Measurements from ENCODE around the gene DMBT1.

Gene DMBT1

GRCh38 chr10:122646511-122647382 lies 86.2 kb downstream of the DMBT1 start:
- no peak for DNase-seq (ENCODE audit: low read depth in 2 of 2)

GRCh38 chr10:122647383-122647968 lies 86.9 kb downstream of the DMBT1 start:
- no peak for DNase-seq (ENCODE audit: low read depth in 2 of 2)

GRCh38 chr10:122648599-122649428 lies 88.3 kb downstream of the DMBT1 start:
- DNase-seq (ENCODE audit: low read depth in 2 of 2) = no peak

- no peak for DNase-seq (ENCODE audit: low read depth in 2 of 2)
These were observed 89.3 kb downstream of the DMBT1 start for GRCh38 chr10:122649903-122650302.

- no peak for DNase-seq (ENCODE audit: low read depth in 2 of 2)
These were observed 89.8 kb downstream of the DMBT1 start for GRCh38 chr10:122650331-122650730.

GRCh38 chr10:122655524-122656307 lies 95.2 kb downstream of the DMBT1 start:
- no peak for DNase-seq (ENCODE audit: low read depth in 2 of 2)

GRCh38 chr10:122656308-122656705 lies 95.8 kb downstream of the DMBT1 start:
- no peak for DNase-seq (ENCODE audit: low read depth in 2 of 2)

GRCh38 chr10:122656741-122657140 lies 96.2 kb downstream of the DMBT1 start:
- no peak for DNase-seq (ENCODE audit: low read depth in 2 of 2)

GRCh38 chr10:122657255-122657654 lies 96.7 kb downstream of the DMBT1 start:
- DNase-seq (ENCODE audit: low read depth in 2 of 2) = no peak

GRCh38 chr10:122657729-122658128 lies 97.2 kb downstream of the DMBT1 start:
- DNase-seq (ENCODE audit: low read depth in 2 of 2) = no peak

- no peak for DNase-seq (ENCODE audit: low read depth in 2 of 2)
These were observed 97.9 kb downstream of the DMBT1 start for GRCh38 chr10:122658356-122659049.

GRCh38 chr10:122659126-122659525 lies 98.6 kb downstream of the DMBT1 start:
- no peak for DNase-seq (ENCODE audit: low read depth in 2 of 2)

- DNase-seq (ENCODE audit: low read depth in 2 of 2) = no peak
These were observed 99.1 kb downstream of the DMBT1 start for GRCh38 chr10:122659651-122660050.

- no peak for DNase-seq (ENCODE audit: low read depth in 2 of 2)
These were observed 100.1 kb downstream of the DMBT1 start for GRCh38 chr10:122660696-122661095.

- no peak for DNase-seq (ENCODE audit: low read depth in 2 of 2)
These were observed 101.7 kb downstream of the DMBT1 start for GRCh38 chr10:122662231-122662630.

- DNase-seq (ENCODE audit: low read depth in 2 of 2) = no peak
These were observed 103.1 kb downstream of the DMBT1 start for GRCh38 chr10:122663516-122664130.

GRCh38 chr10:122664501-122664900 lies 103.9 kb downstream of the DMBT1 start:
- DNase-seq (ENCODE audit: low read depth in 2 of 2) = no peak

- no peak for DNase-seq (ENCODE audit: low read depth in 2 of 2)
These were observed 104.8 kb downstream of the DMBT1 start for GRCh38 chr10:122665329-122665860.

GRCh38 chr10:122665946-122666345 lies 105.4 kb downstream of the DMBT1 start:
- DNase-seq (ENCODE audit: low read depth in 2 of 2) = no peak

GRCh38 chr10:122669045-122669444 lies 108.5 kb downstream of the DMBT1 start:
- DNase-seq (ENCODE audit: low read depth in 2 of 2) = no peak

Measured in fibroblast of skin of left quadriceps (primary cell).